PC-3 (cell line): ENCODE results near the gene RUFY3. TPM values are rescaled to one million over a fixed set of nuclear protein-coding genes. Genes with fewer than 3 reads are reported as not detected.

Source experiments
- ATAC-seq: fragments of 200-7000 bp; cut with Tn5 transposase; 2 replicates; pipeline ENCODE4 v1.9.1; 2020; ENCODE audit warnings: mild to moderate bottlenecking, moderate library complexity
- BruUV-seq: library from RNA; stranded (reverse); fragments of 400-500 nt; replicated peaks from 2 replicates; lab custom pipeline; 2021; lab: Mats Ljungman, UMichigan
- CTCF ChIA-PET: fragments of 300-600 bp; sonication (Branson Sonifier 250); formaldehyde crosslinking; loops from one replicate; lab custom pipeline; 2022; ENCODE audit warnings: antibody characterized with exemption; lab: Charles Lee
- POLR2A ChIA-PET: fragments of 300-600 bp; sonication (Branson Sonifier 250); formaldehyde crosslinking; loops from one replicate; lab custom pipeline; 2022; ENCODE audit warnings: antibody characterized with exemption; ENCODE audit not compliant: unreplicated experiment; lab: Charles Lee
- DNase-seq: peaks from one replicate; pipeline ENCODE4 v3.0.0-alpha.2; 2015
- H2AFZ ChIP-seq: fragments of 300-600 bp; sonication (generic); 2 replicates; pipeline ENCODE4 v1.6.0; 2016; ENCODE audit warnings: antibody characterized with exemption, low read length
- H3F3A ChIP-seq: fragments of 300-600 bp; sonication (generic); one replicate; pipeline ENCODE4 v1.6.0; 2017; ENCODE audit warnings: antibody characterized with exemption, low read length, control low read depth, mild to moderate bottlenecking; ENCODE audit not compliant: unreplicated experiment
- H3K27ac ChIP-seq: fragments of 300-600 bp; sonication (generic); 2 replicates; pipeline ENCODE4 v1.5.1; 2016; ENCODE audit warnings: mild to moderate bottlenecking, low read length
- H3K27me3 ChIP-seq: fragments of 300-600 bp; sonication (generic); 2 replicates; pipeline ENCODE4 v1.6.1; 2016; ENCODE audit warnings: low read length, mixed read lengths
- H3K36me3 ChIP-seq: fragments of 300-600 bp; sonication (generic); 2 replicates; pipeline ENCODE4 v1.6.1; 2016; ENCODE audit warnings: low read depth, mixed run types, low read length, mixed read lengths
- H3K4me1 ChIP-seq: fragments of 300-600 bp; sonication (generic); 2 replicates; pipeline ENCODE4 v1.5.1; 2016; ENCODE audit warnings: low read length; ENCODE audit not compliant: insufficient read depth
- H3K4me2 ChIP-seq: fragments of 300-600 bp; sonication (generic); 2 replicates; pipeline ENCODE4 v1.6.0; 2016; ENCODE audit warnings: low read length
- H3K4me3 ChIP-seq: fragments of 300-600 bp; sonication (generic); 2 replicates; pipeline ENCODE4 v1.5.1; 2016; ENCODE audit warnings: mild to moderate bottlenecking, low read length, mixed read lengths
- H3K79me2 ChIP-seq: fragments of 300-600 bp; sonication (generic); 2 replicates; pipeline ENCODE4 v1.6.1; 2017; ENCODE audit warnings: low read length, mixed read lengths
- H3K9ac ChIP-seq: fragments of 300-600 bp; sonication (generic); 2 replicates; pipeline ENCODE4 v1.6.0; 2016; ENCODE audit warnings: mild to moderate bottlenecking, low read length
- H3K9me2 ChIP-seq: fragments of 300-600 bp; sonication (generic); replicated peaks from 2 replicates; pipeline ENCODE4 v1.6.1; 2016; ENCODE audit warnings: mixed run types, low read length, mixed read lengths
- H3K9me3 ChIP-seq: fragments of 300-600 bp; sonication (generic); 2 replicates; pipeline ENCODE4 v1.6.1; 2016; ENCODE audit warnings: low read length, mixed read lengths
- H4K20me1 ChIP-seq: fragments of 300-600 bp; sonication (generic); 2 replicates; pipeline ENCODE4 v1.6.1; 2016; ENCODE audit warnings: low read length, mixed read lengths
- EZH2 ChIP-seq: fragments of 300-600 bp; sonication (generic); IDR thresholded peaks from one replicate; pipeline ENCODE4 v1.6.1; 2017; ENCODE audit warnings: antibody characterized with exemption, mild to moderate bottlenecking, low read length; ENCODE audit not compliant: unreplicated experiment
- EZH2phosphoT487 ChIP-seq: fragments of 300-600 bp; sonication (generic); IDR thresholded peaks from 2 replicates; pipeline ENCODE4 v1.6.1; 2018; ENCODE audit warnings: mild to moderate bottlenecking, antibody characterized with exemption, low read length, borderline replicate concordance
- intact Hi-C: fragments of 100-400 bp; cut with micrococcal nuclease; formaldehyde crosslinking; loops from 2 replicates; pipeline ENCODE4 v1.9.0; 2023
- total RNA-seq: library from RNA; depleted of rRNA; stranded (reverse); fragments of >200 nt; gene quantifications from 2 replicates; pipeline ENCODE4 v1.2.3, GENCODE V29; 2014
- TF ChIP-seq, protein P1 (sequence below): fragments of 300-600 bp; sonication (generic); conservative IDR thresholded peaks from 2 replicates; pipeline ENCODE4 v1.5.1; 2017; ENCODE audit warnings: antibody characterized with exemption, low read depth, mild to moderate bottlenecking, low read length

Gene RUFY3
- total RNA-seq, 1 experiment from 2014 or later: 25.6 TPM

DNA sequence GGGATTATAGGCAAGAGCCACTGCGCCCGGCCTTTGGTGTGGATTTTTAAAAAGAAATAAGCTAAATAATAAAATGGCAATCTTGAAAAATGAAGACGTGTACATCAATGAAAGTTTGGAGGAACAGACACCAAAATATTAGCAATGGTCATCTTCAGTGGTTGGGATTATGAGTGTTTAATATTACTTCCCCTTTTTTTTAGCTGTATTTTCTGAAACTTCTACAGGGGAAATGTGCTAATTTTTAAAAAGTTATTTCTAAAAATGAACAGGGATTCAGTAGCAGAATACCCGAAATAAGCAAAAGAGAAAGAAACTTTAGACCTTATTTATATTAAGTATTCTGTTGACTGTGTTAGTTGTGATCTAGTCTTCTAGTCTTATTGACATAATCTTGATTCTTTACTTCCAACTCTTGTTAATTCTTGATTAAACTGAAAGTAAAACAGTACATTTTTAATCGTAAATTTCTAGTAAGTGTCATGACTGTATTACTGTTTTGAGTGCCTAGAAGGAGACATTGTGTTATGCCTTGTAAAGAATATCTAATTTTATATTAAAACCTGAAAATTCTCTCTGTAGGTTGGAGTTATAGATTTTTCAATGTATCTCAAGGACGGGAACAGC lies 51.3 kb downstream of the RUFY3 start:
- H3K27ac ChIP-seq: no peak overlapping the region
- CTCF ChIA-PET: no interaction called here
- H3K27me3 ChIP-seq: no peaks in the 10 kb centered on the region
- POLR2A ChIA-PET: no interaction called here
- H3K4me2 ChIP-seq: no peak overlapping the region
- no peak for DNase-seq
- no peaks in the 10 kb centered on the region for H3K9me2 ChIP-seq
- intact Hi-C loops: no loop called here
- H3K36me3 ChIP-seq: peaks cover 15% of the 10 kb centered on the region
- H3K4me1 ChIP-seq: no peaks in the 10 kb centered on the region
- H3K79me2 ChIP-seq: no peaks in the 10 kb centered on the region
- H4K20me1 ChIP-seq: no peaks in the 10 kb centered on the region
- no peak for ATAC-seq
- no peaks in the 10 kb centered on the region for H3F3A ChIP-seq
- no peaks in the 10 kb centered on the region for H3K9me3 ChIP-seq
- TF ChIP-seq EZH2: no peak
- TF ChIP-seq EZH2phosphoT487: no peak
- TF ChIP-seq, protein P1, sequence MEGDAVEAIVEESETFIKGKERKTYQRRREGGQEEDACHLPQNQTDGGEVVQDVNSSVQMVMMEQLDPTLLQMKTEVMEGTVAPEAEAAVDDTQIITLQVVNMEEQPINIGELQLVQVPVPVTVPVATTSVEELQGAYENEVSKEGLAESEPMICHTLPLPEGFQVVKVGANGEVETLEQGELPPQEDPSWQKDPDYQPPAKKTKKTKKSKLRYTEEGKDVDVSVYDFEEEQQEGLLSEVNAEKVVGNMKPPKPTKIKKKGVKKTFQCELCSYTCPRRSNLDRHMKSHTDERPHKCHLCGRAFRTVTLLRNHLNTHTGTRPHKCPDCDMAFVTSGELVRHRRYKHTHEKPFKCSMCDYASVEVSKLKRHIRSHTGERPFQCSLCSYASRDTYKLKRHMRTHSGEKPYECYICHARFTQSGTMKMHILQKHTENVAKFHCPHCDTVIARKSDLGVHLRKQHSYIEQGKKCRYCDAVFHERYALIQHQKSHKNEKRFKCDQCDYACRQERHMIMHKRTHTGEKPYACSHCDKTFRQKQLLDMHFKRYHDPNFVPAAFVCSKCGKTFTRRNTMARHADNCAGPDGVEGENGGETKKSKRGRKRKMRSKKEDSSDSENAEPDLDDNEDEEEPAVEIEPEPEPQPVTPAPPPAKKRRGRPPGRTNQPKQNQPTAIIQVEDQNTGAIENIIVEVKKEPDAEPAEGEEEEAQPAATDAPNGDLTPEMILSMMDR: no peak
- no TSS peak for BruUV-seq
- H3K9ac ChIP-seq: no peak overlapping the region
- no peak overlapping the region for H2AFZ ChIP-seq
- no peak overlapping the region for H3K4me3 ChIP-seq

DNA sequence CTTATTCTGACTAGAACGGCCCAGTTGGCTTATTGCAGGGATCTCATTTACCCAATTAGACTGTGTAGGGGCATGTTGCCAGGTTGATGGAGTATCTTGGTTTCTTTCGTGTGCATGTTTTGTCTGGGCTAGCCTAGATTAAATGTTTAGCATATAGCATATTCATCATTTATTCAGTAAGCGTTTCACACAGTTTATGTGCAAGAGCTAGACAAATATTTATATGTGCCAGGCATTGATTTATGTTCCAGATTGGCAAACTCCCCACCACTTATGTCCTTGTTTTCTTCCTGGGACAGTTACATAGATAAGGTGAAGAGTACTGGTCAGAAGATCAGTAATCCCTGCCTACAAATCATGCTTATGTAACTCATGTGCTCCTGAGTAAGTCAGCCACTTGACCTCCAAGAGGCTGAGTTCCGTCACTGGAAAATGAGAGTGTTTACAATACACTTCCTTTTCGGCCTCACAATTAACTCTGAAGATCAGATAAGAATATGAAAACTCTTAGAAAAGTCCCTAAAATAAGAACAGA lies 57.2 kb downstream of the RUFY3 start:
- Histone ChIP-seq H3K9ac (no peak overlapping the region), H3F3A (no peaks in the 10 kb centered on the region), H4K20me1 (no peaks in the 10 kb centered on the region), H3K36me3 (peaks cover 5% of the 10 kb centered on the region; the same call in 1 of the 2 replicates), H3K9me3 (no peaks in the 10 kb centered on the region), H3K4me1 (no peaks in the 10 kb centered on the region), H3K79me2 (no peaks in the 10 kb centered on the region), H2AFZ (no peak overlapping the region), H3K4me3 (no peak overlapping the region), H3K4me2 (no peak overlapping the region), H3K9me2 (no peaks in the 10 kb centered on the region), H3K27me3 (no peaks in the 10 kb centered on the region), H3K27ac (no peak overlapping the region)
- ChIA-PET CTCF (no interaction called here), POLR2A (no interaction called here)
- intact Hi-C loops: no loop called here
- no TSS peak for BruUV-seq
- TF ChIP-seq EZH2phosphoT487: no peak
- TF ChIP-seq, protein P1: no peak
- TF ChIP-seq EZH2: no peak
- DNase-seq: no peak
- no peak for ATAC-seq

DNA sequence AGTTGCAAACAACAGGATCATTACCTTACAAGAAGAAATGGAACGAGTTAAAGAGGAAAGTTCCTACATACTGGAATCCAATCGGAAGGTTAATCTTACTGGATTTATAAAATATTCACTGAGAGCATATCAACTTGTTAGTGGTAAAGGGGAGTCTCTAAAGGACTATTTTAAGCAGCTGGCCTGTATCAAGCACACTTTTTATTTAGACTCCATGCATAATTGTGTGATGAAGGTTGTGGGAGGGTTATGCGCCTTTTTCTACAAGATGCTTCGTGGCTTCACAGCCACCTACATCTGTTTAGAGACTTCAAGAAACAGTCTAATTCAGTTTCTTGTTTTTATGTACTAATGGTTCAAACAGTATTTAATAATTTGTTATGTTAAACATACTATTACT lies 61.3 kb downstream of the RUFY3 start:
- Histone ChIP-seq H3K36me3 (peaks cover 11% of the 10 kb centered on the region; the same call in 1 of the 2 replicates), H3K27me3 (no peaks in the 10 kb centered on the region), H2AFZ (no peak overlapping the region), H3K4me3 (no peak overlapping the region), H3K27ac (no peak overlapping the region), H3K9ac (no peak overlapping the region), H4K20me1 (no peaks in the 10 kb centered on the region), H3K79me2 (no peaks in the 10 kb centered on the region), H3F3A (no peaks in the 10 kb centered on the region), H3K9me2 (no peaks in the 10 kb centered on the region), H3K4me1 (no peaks in the 10 kb centered on the region), H3K4me2 (no peak overlapping the region), H3K9me3 (no peaks in the 10 kb centered on the region)
- TF ChIP-seq, protein P1: no peak
- DNase-seq (no peak), ATAC-seq (no peak)
- CTCF ChIA-PET: no interaction called here
- intact Hi-C loops: no loop called here
- BruUV-seq: no TSS peak
- POLR2A ChIA-PET: interaction anchor here (0.6 kb wide), 1 partner anchor 20 kb away, joined by 3 read pairs; no protein-coding TSS in a partner anchor
